ENCODE data around the gene VEGFA.

VEGFA gene

DNA sequence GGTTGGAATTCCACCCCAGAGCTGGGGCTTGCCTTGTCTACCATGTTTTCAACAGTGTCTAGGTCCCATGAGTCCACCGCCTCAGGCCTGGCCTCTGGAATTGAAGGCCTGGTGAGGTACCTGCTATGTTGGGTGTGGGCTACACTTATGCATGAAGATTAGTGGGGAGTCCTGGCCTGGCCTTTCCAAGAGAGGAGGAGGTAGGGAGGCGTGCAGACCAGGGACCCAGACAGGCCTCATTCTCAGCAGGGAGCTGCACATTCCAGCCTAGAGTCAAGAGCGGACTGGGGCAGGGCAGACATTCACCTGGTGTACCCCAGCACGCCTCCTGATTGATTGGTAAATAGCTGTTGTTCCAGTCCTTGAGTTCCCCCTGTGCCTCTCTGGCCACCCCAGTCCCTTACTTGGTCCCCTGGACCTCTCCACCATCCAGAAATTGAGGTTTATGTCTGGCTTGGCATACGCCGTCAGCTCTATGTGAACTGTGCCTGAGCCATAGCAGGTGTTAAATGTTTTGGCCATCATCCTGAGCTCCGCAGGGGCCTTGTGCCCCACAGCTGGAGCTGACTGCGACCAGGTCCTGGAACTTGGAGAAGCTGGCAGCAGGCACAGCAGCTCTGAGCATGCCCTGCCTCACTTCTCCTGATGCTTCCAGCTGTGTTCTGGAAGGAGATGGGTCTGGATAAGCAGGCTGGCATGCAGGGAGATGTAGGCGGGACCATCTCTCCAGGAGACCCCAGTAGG lies 8.2 kb upstream of the VEGFA start:
- Histone ChIP-seq H3K9ac (ENCODE audit: low read length) (no peak overlapping the region), H3K27ac (ENCODE audit: low read length) (no peak overlapping the region), H3K27me3 (ENCODE audit: low read depth, low read length) (peaks cover 21% of the 10 kb centered on the region; the same call in 1 of the 2 replicates), H2AFZ (ENCODE audit: low read depth, low read length) (no peak overlapping the region), H3K4me3 (ENCODE audit: low read length) (no peak overlapping the region), H3K36me3 (replicated peaks; ENCODE audit: low read depth, low read length) (no peaks in the 10 kb centered on the region), H3K4me1 (ENCODE audit: low read length) (peaks cover 47% of the 10 kb centered on the region), H3K4me2 (ENCODE audit: low read length) (no peak overlapping the region), H4K20me1 (ENCODE audit: insufficient read depth, low read length) (no peaks in the 10 kb centered on the region), H3K9me3 (ENCODE audit: insufficient read depth, low read length) (no peaks in the 10 kb centered on the region), H3K79me2 (ENCODE audit: low read length) (no peaks in the 10 kb centered on the region)
- TF ChIP-seq EZH2phosphoT487 (IDR thresholded peaks at IDR 0.05; ENCODE audit: low read depth) = no peak

DNA sequence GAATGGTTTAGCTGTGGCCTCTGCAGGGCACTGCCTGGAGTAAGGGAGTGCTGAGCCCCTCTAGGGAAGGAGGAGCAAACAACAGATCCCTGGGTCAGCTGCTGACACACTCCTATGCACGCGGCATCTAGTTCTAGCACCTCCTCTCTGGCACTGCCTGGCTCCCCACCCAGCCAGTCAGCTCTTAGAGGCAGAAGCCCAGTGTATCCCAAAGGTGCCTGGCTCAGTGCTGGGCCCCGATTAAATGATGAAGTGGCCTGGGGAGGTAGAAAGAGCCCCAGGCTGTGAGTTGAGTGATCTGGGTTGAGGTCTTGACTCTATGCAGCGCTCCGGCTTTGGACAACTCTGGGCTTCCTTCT lies 7.6 kb upstream of the VEGFA start:
- H3K4me3 ChIP-seq (ENCODE audit: low read length) = no peak overlapping the region
- TF ChIP-seq, protein P1, sequence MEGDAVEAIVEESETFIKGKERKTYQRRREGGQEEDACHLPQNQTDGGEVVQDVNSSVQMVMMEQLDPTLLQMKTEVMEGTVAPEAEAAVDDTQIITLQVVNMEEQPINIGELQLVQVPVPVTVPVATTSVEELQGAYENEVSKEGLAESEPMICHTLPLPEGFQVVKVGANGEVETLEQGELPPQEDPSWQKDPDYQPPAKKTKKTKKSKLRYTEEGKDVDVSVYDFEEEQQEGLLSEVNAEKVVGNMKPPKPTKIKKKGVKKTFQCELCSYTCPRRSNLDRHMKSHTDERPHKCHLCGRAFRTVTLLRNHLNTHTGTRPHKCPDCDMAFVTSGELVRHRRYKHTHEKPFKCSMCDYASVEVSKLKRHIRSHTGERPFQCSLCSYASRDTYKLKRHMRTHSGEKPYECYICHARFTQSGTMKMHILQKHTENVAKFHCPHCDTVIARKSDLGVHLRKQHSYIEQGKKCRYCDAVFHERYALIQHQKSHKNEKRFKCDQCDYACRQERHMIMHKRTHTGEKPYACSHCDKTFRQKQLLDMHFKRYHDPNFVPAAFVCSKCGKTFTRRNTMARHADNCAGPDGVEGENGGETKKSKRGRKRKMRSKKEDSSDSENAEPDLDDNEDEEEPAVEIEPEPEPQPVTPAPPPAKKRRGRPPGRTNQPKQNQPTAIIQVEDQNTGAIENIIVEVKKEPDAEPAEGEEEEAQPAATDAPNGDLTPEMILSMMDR (IDR thresholded peaks at IDR 0.05; ENCODE audit: low read depth, low read length) = no peak
- TF ChIP-seq EZH2phosphoT487 (IDR thresholded peaks at IDR 0.05; ENCODE audit: low read depth) = no peak
- no peaks in the 10 kb centered on the region for H3K79me2 ChIP-seq (ENCODE audit: low read length)
- H3K9me3 ChIP-seq (ENCODE audit: insufficient read depth, low read length) = no peaks in the 10 kb centered on the region
- peaks cover 21% of the 10 kb centered on the region; the same call in 1 of the 2 replicates for H3K27me3 ChIP-seq (ENCODE audit: low read depth, low read length)
- H2AFZ ChIP-seq (ENCODE audit: low read depth, low read length) = no peak overlapping the region
- H4K20me1 ChIP-seq (ENCODE audit: insufficient read depth, low read length) = no peaks in the 10 kb centered on the region
- H3K4me1 ChIP-seq (ENCODE audit: low read length) = peaks cover 42% of the 10 kb centered on the region
- H3K36me3 ChIP-seq (replicated peaks; ENCODE audit: low read depth, low read length) = no peaks in the 10 kb centered on the region
- no peak overlapping the region for H3K27ac ChIP-seq (ENCODE audit: low read length)
- no peak overlapping the region for H3K4me2 ChIP-seq (ENCODE audit: low read length)
- H3K9ac ChIP-seq (ENCODE audit: low read length) = no peak overlapping the region

DNA sequence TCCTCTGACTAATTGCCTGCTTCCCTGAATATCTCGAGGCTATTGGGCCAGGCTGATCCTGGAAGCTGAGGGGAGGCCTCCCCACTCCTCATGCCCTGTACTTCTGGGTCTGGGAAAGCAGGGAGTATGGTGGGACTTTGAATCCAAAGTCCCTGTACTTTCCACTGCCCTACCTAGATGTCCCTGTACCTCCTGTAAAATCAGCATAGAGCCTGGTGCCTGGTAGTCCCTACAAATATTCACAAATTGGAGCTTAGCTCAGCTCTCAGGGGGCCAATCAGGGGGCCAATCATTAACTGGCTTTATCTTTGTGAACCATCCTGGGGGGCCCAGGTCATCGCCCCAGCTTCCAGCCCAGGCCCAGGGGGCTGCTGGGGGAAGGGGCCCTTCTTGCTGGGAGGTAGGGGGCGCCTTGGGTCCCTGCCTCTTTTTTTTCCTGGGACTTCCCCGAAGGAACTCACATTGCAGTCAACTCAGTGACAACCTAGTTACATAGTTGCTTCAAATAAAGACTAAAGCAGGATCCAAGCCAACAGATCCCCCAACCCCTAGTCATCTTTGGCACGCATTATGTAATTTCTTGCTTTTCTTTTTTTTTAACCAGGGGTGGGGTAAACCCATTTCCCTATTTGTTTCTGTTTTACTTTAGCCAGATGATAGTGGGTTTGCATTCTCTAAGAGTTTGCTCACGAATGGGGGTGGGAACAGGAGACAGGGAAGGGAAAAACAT lies 6.9 kb upstream of the VEGFA start:
- TF ChIP-seq, protein P1 (IDR thresholded peaks at IDR 0.05; ENCODE audit: low read depth, low read length) = peak; percentile 8; the same call in 1 of the 2 replicates
- no peak for TF ChIP-seq EZH2phosphoT487 (IDR thresholded peaks at IDR 0.05; ENCODE audit: low read depth)
- H4K20me1 ChIP-seq (ENCODE audit: insufficient read depth, low read length) = no peaks in the 10 kb centered on the region
- H3K27ac ChIP-seq (ENCODE audit: low read length) = no peak overlapping the region
- no peaks in the 10 kb centered on the region for H3K9me3 ChIP-seq (ENCODE audit: insufficient read depth, low read length)
- no peak overlapping the region for H2AFZ ChIP-seq (ENCODE audit: low read depth, low read length)
- H3K4me2 ChIP-seq (ENCODE audit: low read length) = peak overlapping the region; percentile 3; the same call in 1 of the 2 replicates
- H3K9ac ChIP-seq (ENCODE audit: low read length) = no peak overlapping the region
- no peaks in the 10 kb centered on the region for H3K79me2 ChIP-seq (ENCODE audit: low read length)
- H3K4me1 ChIP-seq (ENCODE audit: low read length) = peaks cover 34% of the 10 kb centered on the region
- no peaks in the 10 kb centered on the region for H3K36me3 ChIP-seq (replicated peaks; ENCODE audit: low read depth, low read length)
- H3K4me3 ChIP-seq (ENCODE audit: low read length) = no peak overlapping the region
- H3K27me3 ChIP-seq (ENCODE audit: low read depth, low read length) = peaks cover 24% of the 10 kb centered on the region; the same call in 1 of the 2 replicates

DNA sequence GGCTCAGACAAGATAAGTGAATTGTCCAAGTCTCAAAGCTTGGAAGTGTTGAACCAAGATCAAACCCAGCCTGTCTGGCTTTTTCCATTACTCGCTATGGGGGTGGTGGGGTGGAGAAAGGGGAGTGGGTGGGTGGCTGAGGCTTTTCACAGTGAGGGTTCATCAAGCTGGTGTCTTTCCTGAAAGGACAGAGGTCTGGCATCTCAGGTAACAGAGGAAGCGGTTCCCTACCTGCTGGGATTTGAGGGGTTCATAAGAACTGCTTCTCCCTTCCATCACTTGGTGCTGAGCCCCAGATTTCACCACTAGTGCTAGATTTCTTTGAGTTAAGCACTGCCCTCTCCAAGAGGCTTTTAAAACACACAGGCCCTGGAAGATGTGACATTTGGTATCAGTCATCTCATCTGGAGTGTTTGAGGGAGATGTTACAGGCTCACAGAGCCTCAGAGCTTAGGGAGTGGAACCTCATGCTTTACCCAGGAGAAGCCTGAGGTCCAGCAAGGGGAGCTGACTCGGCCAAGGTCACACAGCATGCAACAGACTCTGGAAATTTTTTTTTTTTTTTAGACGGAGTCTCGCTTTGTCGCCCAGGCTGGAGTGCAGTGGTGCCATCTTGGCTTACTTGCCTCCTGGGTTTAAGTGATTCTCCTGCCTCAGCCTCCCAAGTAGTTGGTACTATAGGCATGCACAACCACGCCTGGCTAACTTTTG lies 6.0 kb upstream of the VEGFA start:
- Histone ChIP-seq H3K36me3 (replicated peaks; ENCODE audit: low read depth, low read length) (no peaks in the 10 kb centered on the region), H3K4me3 (ENCODE audit: low read length) (no peak overlapping the region), H3K9me3 (ENCODE audit: insufficient read depth, low read length) (no peaks in the 10 kb centered on the region), H3K4me2 (ENCODE audit: low read length) (0 out of 2 replicates have a peak overlapping the region, but pooled peaks have one; percentile 3), H3K79me2 (ENCODE audit: low read length) (no peaks in the 10 kb centered on the region), H3K27ac (ENCODE audit: low read length) (no peak overlapping the region), H3K27me3 (ENCODE audit: low read depth, low read length) (peaks cover 24% of the 10 kb centered on the region; the same call in 1 of the 2 replicates), H2AFZ (ENCODE audit: low read depth, low read length) (no peak overlapping the region), H3K9ac (ENCODE audit: low read length) (no peak overlapping the region), H4K20me1 (ENCODE audit: insufficient read depth, low read length) (no peaks in the 10 kb centered on the region), H3K4me1 (ENCODE audit: low read length) (peaks cover 26% of the 10 kb centered on the region)
- TF ChIP-seq, protein P1 (IDR thresholded peaks at IDR 0.05; ENCODE audit: low read depth, low read length) = no peak
- no peak for TF ChIP-seq EZH2phosphoT487 (IDR thresholded peaks at IDR 0.05; ENCODE audit: low read depth)

Data from OCI-LY3 (cell line).